Measurements from ENCODE around the gene SLC25A28. TPM values are rescaled to one million over a fixed set of nuclear protein-coding genes. Genes with fewer than 3 reads are reported as not detected.
"Not testable (repeated sequence)": the region's sequence is repeated elsewhere in the genome, so short reads cannot be mapped to it uniquely, and the experiment has no call there.

Gene SLC25A28
- total RNA-seq, 1 donor from 2014 or later: 20.7 TPM

GRCh38 chr10:99629625-99629978 lies 9.4 kb upstream of the SLC25A28 start:
- DNase-seq (ENCODE audit: low read depth): no peak

- no peak for DNase-seq (ENCODE audit: low read depth)
These were observed 8.8 kb upstream of the SLC25A28 start for GRCh38 chr10:99628923-99629624.

GRCh38 chr10:99625124-99625523 lies 4.9 kb upstream of the SLC25A28 start:
- not testable (repeated sequence) for DNase-seq (ENCODE audit: low read depth)

GRCh38 chr10:99623919-99624318 lies 3.7 kb upstream of the SLC25A28 start:
- DNase-seq (ENCODE audit: low read depth): no peak

- no peak for DNase-seq (ENCODE audit: low read depth)
These were observed 1.4 kb upstream of the SLC25A28 start for GRCh38 chr10:99621454-99622251.

- peak; percentile 95 for DNase-seq (ENCODE audit: low read depth)
These were observed 643 bp upstream of the SLC25A28 start for GRCh38 chr10:99620711-99621453.

GRCh38 chr10:99619090-99619800 lies 994 bp downstream of the SLC25A28 start:
- peak; percentile 8 for DNase-seq (ENCODE audit: low read depth)

- DNase-seq (ENCODE audit: low read depth): no peak
These were observed 2.5 kb downstream of the SLC25A28 start for GRCh38 chr10:99617696-99618095.

GRCh38 chr10:99615426-99615825 lies 4.8 kb downstream of the SLC25A28 start:
- DNase-seq (ENCODE audit: low read depth): no peak

- DNase-seq (ENCODE audit: low read depth): peak; percentile 74
These were observed 7.9 kb downstream of the SLC25A28 start for GRCh38 chr10:99612167-99612831.

- DNase-seq (ENCODE audit: low read depth): no peak
These were observed 8.9 kb downstream of the SLC25A28 start for GRCh38 chr10:99611326-99611725.

- no peak for DNase-seq (ENCODE audit: low read depth)
These were observed 10.0 kb downstream of the SLC25A28 start for GRCh38 chr10:99610221-99610620.

GRCh38 chr10:99609186-99609585 lies 11.1 kb downstream of the SLC25A28 start:
- no peak for DNase-seq (ENCODE audit: low read depth)

GRCh38 chr10:99605351-99605750 lies 14.9 kb downstream of the SLC25A28 start:
- DNase-seq (ENCODE audit: low read depth): no peak

GRCh38 chr10:99604862-99605261 lies 15.4 kb downstream of the SLC25A28 start:
- DNase-seq (ENCODE audit: low read depth): no peak

GRCh38 chr10:99598781-99599509 lies 21.3 kb downstream of the SLC25A28 start:
- DNase-seq (ENCODE audit: low read depth): peak; percentile 36

- DNase-seq (ENCODE audit: low read depth): no peak
These were observed 22.2 kb downstream of the SLC25A28 start for GRCh38 chr10:99598011-99598410.

- DNase-seq (ENCODE audit: low read depth): not testable (repeated sequence)
These were observed 23.5 kb downstream of the SLC25A28 start for GRCh38 chr10:99596708-99597107.

GRCh38 chr10:99595770-99596465 lies 24.3 kb downstream of the SLC25A28 start:
- DNase-seq (ENCODE audit: low read depth): peak; percentile 88
